Liver (tissue), 9 donors: Measurements from ENCODE around the gene TRIAP1. TPM values are rescaled to one million over a fixed set of nuclear protein-coding genes. Genes with fewer than 3 reads are reported as not detected.

Source experiments
- DNase-seq: peaks from one replicate; pipeline ENCODE4 v3.0.0-alpha.2; 2017; ENCODE audit warnings: low spot score
- H3K27ac ChIP-seq, 2 donors: one replicate each; pipeline ENCODE4 v1.7.0; 2013; ENCODE audit warnings: inconsistent platforms in 2 of 2, low read length in 2 of 2, control low read depth in 1 of 2, low read depth in 1 of 2, mild to moderate bottlenecking in 1 of 2
- H3K27me3 ChIP-seq, 4 donors: one replicate each; pipeline versions ENCODE4 v1.6.1 to v1.7.0; 2013; ENCODE audit warnings: low read length in 3 of 4, inconsistent platforms in 1 of 4, mild to moderate bottlenecking in 1 of 4, moderate library complexity in 1 of 4; ENCODE audit not compliant: control insufficient read depth in 4 of 4, insufficient read depth in 4 of 4
- H3K36me3 ChIP-seq, 4 donors: one replicate each; pipeline versions ENCODE4 v1.6.1 to v1.7.0; 2013; ENCODE audit warnings: low read length in 3 of 4, mild to moderate bottlenecking in 3 of 4, low read depth in 1 of 4, moderate library complexity in 1 of 4; ENCODE audit not compliant: control insufficient read depth in 4 of 4, insufficient read depth in 3 of 4
- H3K4me1 ChIP-seq, 4 donors: one replicate each; pipeline versions ENCODE4 v1.6.1 to v1.7.0; 2013; ENCODE audit warnings: low read length in 3 of 4, mild to moderate bottlenecking in 3 of 4, moderate library complexity in 1 of 4; ENCODE audit not compliant: control insufficient read depth in 4 of 4, insufficient read depth in 4 of 4
- H3K4me3 ChIP-seq, 3 donors: one replicate each; pipeline versions ENCODE4 v1.6.1 to v1.7.0; 2013; ENCODE audit warnings: low read length in 3 of 3, control low read depth in 1 of 3, low read depth in 1 of 3, mild to moderate bottlenecking in 1 of 3
- H3K9ac ChIP-seq, 2 donors: one replicate each; pipeline ENCODE4 v1.7.0; 2013; ENCODE audit warnings: low read length in 2 of 2, mild to moderate bottlenecking in 2 of 2, moderate library complexity in 2 of 2, control low read depth in 1 of 2, low read depth in 1 of 2
- H3K9me3 ChIP-seq, 4 donors: one replicate each; pipeline versions ENCODE4 v1.6.1 to v1.7.0; 2013; ENCODE audit warnings: low read length in 3 of 4; ENCODE audit not compliant: control insufficient read depth in 4 of 4
- ATF3 ChIP-seq: IDR thresholded peaks from 2 replicates; pipeline ENCODE4 v1.6.1; 2016; ENCODE audit warnings: antibody characterized with exemption
- CTCF ChIP-seq: fragments of 150-350 bp; IDR thresholded peaks from 2 replicates; pipeline ENCODE4 v1.5.1; 2017; ENCODE audit warnings: improper control_type of control experiment, low read depth, low read length; ENCODE audit not compliant: missing input control
- EGR1 ChIP-seq, 2 donors: IDR thresholded peaks; 2 replicates each; pipeline ENCODE4 v1.6.1; 2016 to 2018; ENCODE audit warnings: antibody characterized with exemption in 2 of 2, low read depth in 2 of 2
- FOXA1 ChIP-seq: IDR thresholded peaks from 2 replicates; pipeline ENCODE4 v1.6.1; 2016; ENCODE audit warnings: antibody characterized with exemption
- FOXA2 ChIP-seq: IDR thresholded peaks from 2 replicates; pipeline ENCODE4 v1.6.1; 2016; ENCODE audit warnings: antibody characterized with exemption
- GABPA ChIP-seq, 2 donors: IDR thresholded peaks in 1 of 2; conservative IDR thresholded peaks in 1 of 2; 2 replicates each; pipeline ENCODE4 v1.6.1; 2016; ENCODE audit warnings: antibody characterized with exemption in 2 of 2, mild to moderate bottlenecking in 1 of 2, moderate library complexity in 1 of 2
- HNF4A ChIP-seq, 2 donors: conservative IDR thresholded peaks; 2 replicates each; pipeline ENCODE4 v1.6.1; 2016; ENCODE audit warnings: antibody characterized with exemption in 2 of 2, mild to moderate bottlenecking in 2 of 2
- HNF4G ChIP-seq: IDR thresholded peaks from 2 replicates; pipeline ENCODE4 v1.6.1; 2016; ENCODE audit warnings: antibody characterized with exemption
- JUND ChIP-seq, 2 donors: IDR thresholded peaks; 2 replicates each; pipeline ENCODE4 v1.6.1; 2016; ENCODE audit warnings: antibody characterized with exemption in 2 of 2
- MAX ChIP-seq: IDR thresholded peaks from 2 replicates; pipeline ENCODE4 v1.6.1; 2016; ENCODE audit warnings: antibody characterized with exemption
- NR2F2 ChIP-seq: IDR thresholded peaks from 2 replicates; pipeline ENCODE4 v1.6.1; 2016; ENCODE audit warnings: antibody characterized with exemption
- RAD21 ChIP-seq, 2 donors: IDR thresholded peaks; 2 replicates each; pipeline ENCODE4 v1.6.1; 2016; ENCODE audit warnings: antibody characterized with exemption in 2 of 2, mild to moderate bottlenecking in 2 of 2
- REST ChIP-seq: IDR thresholded peaks from 2 replicates; pipeline ENCODE4 v1.6.1; 2016; ENCODE audit warnings: antibody characterized with exemption, mild to moderate bottlenecking
- RXRA ChIP-seq, 2 donors: IDR thresholded peaks; 2 replicates each; pipeline ENCODE4 v1.6.1; 2017 to 2018; ENCODE audit warnings: antibody characterized with exemption in 2 of 2, mild to moderate bottlenecking in 1 of 2
- SP1 ChIP-seq: IDR thresholded peaks from 2 replicates; pipeline ENCODE4 v1.6.1; 2018; ENCODE audit warnings: antibody characterized with exemption, mild to moderate bottlenecking
- TAF1 ChIP-seq: conservative IDR thresholded peaks from 2 replicates; pipeline ENCODE4 v1.6.1; 2016; ENCODE audit warnings: antibody characterized with exemption, mild to moderate bottlenecking
- YY1 ChIP-seq: IDR thresholded peaks from 2 replicates; pipeline ENCODE4 v1.6.1; 2016; ENCODE audit warnings: antibody characterized with exemption, mild to moderate bottlenecking
- ZBTB33 ChIP-seq: IDR thresholded peaks from 2 replicates; pipeline ENCODE4 v1.6.1; 2016; ENCODE audit warnings: antibody characterized with exemption
- WGBS: extraction: QIAGEN DNeasy Blood & Tissue Kit; methylation state at CpG from one replicate; pipeline ENCODE4 v1.1.7; 2013; 5-methylcytosine and 5-hydroxymethylcytosine counted together
- polyA plus RNA-seq, 2 donors: library from polyadenylated mRNA; stranded (reverse) in 1 of 2; unstranded in 1 of 2; fragments of 200-250 nt in 1 of 2; fragments of >200 nt in 1 of 2; fragmentation: Nextera tagmentation in 1 of 2; extraction: Ambion mirVana in 1 of 2; gene quantifications; one replicate each; pipeline versions ENCODE4 v1.2.1 to v1.2.3, GENCODE V29; 2013 to 2015
- total RNA-seq, 2 donors: library from RNA; depleted of rRNA; stranded (reverse); fragments of >200 nt; gene quantifications; one replicate each; pipeline ENCODE4 v1.2.3, GENCODE V29; 2014
- donor health status: healthy.
- donor health status: healthy.
- donor health status: healthy.
- donor health status: healthy.
- donor health status: healthy.

Gene TRIAP1
- total and polyA plus RNA-seq, 4 donors, result 11.9 to 39.9 (median 19.0) TPM

GRCh38 chr12:120444676-120445075 lies 1.5 kb downstream of the TRIAP1 start:
- Histone ChIP-seq H3K9ac (no peak overlapping the region), H3K4me1 (peaks cover 3 to 31% (median 24%) of the 10 kb centered on the region in 4 donors), H3K27me3 (no peaks in the 10 kb centered on the region), H3K9me3 (no peaks in the 10 kb centered on the region), H3K27ac (no peak overlapping the region), H3K4me3 (no peak overlapping the region), H3K36me3 (peaks cover 8 to 19% (median 12%) of the 10 kb centered on the region in 4 donors)
- DNase-seq, result no peak
- 93% methylated on average over 2 of the region's 2 CpGs for WGBS
- TF ChIP-seq JUND (IDR thresholded peaks at IDR 0.05) (no peak), SP1 (no peak), RAD21 (IDR thresholded peaks at IDR 0.05) (no peak), FOXA1 (no peak), TAF1 (no peak), FOXA2 (no peak), CTCF (no peak), REST (no peak), ZBTB33 (no peak), RXRA (IDR thresholded peaks at IDR 0.05) (no peak), HNF4A (conservative IDR thresholded peaks at IDR 0.05) (no peak), EGR1 (IDR thresholded peaks at IDR 0.05; ENCODE audit: low read depth in 2 of 2) (no peak), HNF4G (no peak), GABPA (IDR thresholded peaks at IDR 0.05 in 1 of 2, conservative IDR thresholded peaks at IDR 0.05 in 1 of 2) (no peak), ATF3 (no peak), YY1 (no peak), MAX (no peak), NR2F2 (no peak)
